Keratinocyte (primary cell): Measurements from ENCODE around the gene HUS1. TPM values are rescaled to one million over a fixed set of nuclear protein-coding genes. Genes with fewer than 3 reads are reported as not detected.

Experiments
- DNase-seq: peaks from one replicate; pipeline ENCODE4 v3.0.0-alpha.2; 2011; ENCODE audit warnings: low read depth, missing footprints, low spot score
- FAIRE-seq: peaks from 2 replicates; lab custom pipeline; 2011; peaks lifted over from hg19 to GRCh38; lab: Jason Lieb, UNC
- H2AFZ ChIP-seq: 2 replicates; pipeline ENCODE4 v1.6.0; 2012; ENCODE audit warnings: low read length, control low read depth, inconsistent platforms; ENCODE audit not compliant: control insufficient read depth
- H3K27ac ChIP-seq: 2 replicates; pipeline ENCODE4 v1.5.1; 2011; ENCODE audit warnings: low read length; ENCODE audit not compliant: control insufficient read depth, insufficient read depth
- H3K27me3 ChIP-seq: 3 replicates; pipeline ENCODE4 v1.6.0; 2011; ENCODE audit warnings: low read length; ENCODE audit not compliant: control insufficient read depth, insufficient read depth; ENCODE audit errors: extremely low read depth
- H3K36me3 ChIP-seq, 2 experiments: 2 replicates in 1 of 2; 3 replicates in 1 of 2; pipeline ENCODE4 v1.5.1; 2011; ENCODE audit warnings: low read length in 2 of 2, mild to moderate bottlenecking in 1 of 2; ENCODE audit not compliant: control insufficient read depth in 2 of 2, insufficient read depth in 2 of 2; ENCODE audit errors: extremely low read depth in 1 of 2
- H3K4me1 ChIP-seq: 3 replicates; pipeline ENCODE4 v1.5.1; 2011; ENCODE audit warnings: low read length; ENCODE audit not compliant: control insufficient read depth, insufficient read depth; ENCODE audit errors: extremely low read depth
- H3K4me2 ChIP-seq: 3 replicates; pipeline ENCODE4 v1.6.0; 2011; ENCODE audit warnings: low read depth, low read length; ENCODE audit not compliant: control insufficient read depth, insufficient read depth; ENCODE audit errors: extremely low read depth
- H3K4me3 ChIP-seq, 3 experiments: fragments of 200-600 bp in 1 of 3; sonication (generic) in 1 of 3; 2 replicates in 2 of 3; 3 replicates in 1 of 3; pipeline ENCODE4 v1.5.1; 2011 to 2016; ENCODE audit warnings: low read length in 3 of 3, mild to moderate bottlenecking in 3 of 3, control low read depth in 2 of 3, inconsistent platforms in 1 of 3, low read depth in 1 of 3, mixed read lengths in 1 of 3, mixed run types in 1 of 3, moderate library complexity in 1 of 3; ENCODE audit not compliant: control insufficient read depth in 2 of 3, insufficient read depth in 2 of 3; ENCODE audit errors: extremely low read depth in 1 of 3
- H3K79me2 ChIP-seq: 2 replicates; pipeline ENCODE4 v1.6.0; 2012; ENCODE audit warnings: low read length; ENCODE audit not compliant: control insufficient read depth, insufficient read depth
- H3K9ac ChIP-seq: 3 replicates; pipeline ENCODE4 v1.6.0; 2011; ENCODE audit warnings: low read length; ENCODE audit not compliant: control insufficient read depth, insufficient read depth; ENCODE audit errors: extremely low read depth
- H3K9me1 ChIP-seq: 3 replicates; pipeline ENCODE4 v1.6.0; 2011; ENCODE audit warnings: low read length; ENCODE audit not compliant: control insufficient read depth, insufficient read depth; ENCODE audit errors: extremely low read depth
- H3K9me3 ChIP-seq: 2 replicates; pipeline ENCODE4 v1.5.1; 2012; ENCODE audit warnings: low read depth, low read length; ENCODE audit not compliant: control insufficient read depth
- H4K20me1 ChIP-seq: 3 replicates; pipeline ENCODE4 v1.6.0; 2011; ENCODE audit warnings: low read length; ENCODE audit not compliant: control insufficient read depth, insufficient read depth; ENCODE audit errors: extremely low read depth
- EZH2 ChIP-seq: IDR thresholded peaks from one replicate; pipeline ENCODE4 v1.6.1; 2012; ENCODE audit warnings: inconsistent platforms, mild to moderate bottlenecking, low read length, moderate library complexity
- dilution Hi-C: fragments of 300-500 bp; cut with MboI; formaldehyde crosslinking; loops from one replicate; pipeline ENCODE4 v1.7.0; 2020; ENCODE audit warnings: low sequenced_read_pairs; ENCODE audit not compliant: extremely low pct_ligation_motif_present
- polyA plus RNA-seq, 5 experiments: library from polyadenylated mRNA; depleted of rRNA in 3 of 5; stranded (reverse) in 3 of 5; stranded (forward) in 1 of 5; unstranded in 1 of 5; fragments of >200 nt; gene quantifications; 1 replicate in 1 of 5; 2 replicates in 3 of 5; 3 replicates in 1 of 5; pipeline versions ENCODE4 v1.2.1 to v1.2.3, GENCODE V29; 2011 to 2012; ENCODE audit warnings: missing spikeins in 2 of 5, low read depth in 1 of 5, low replicate concordance in 1 of 5
- TF ChIP-seq, protein P1 (sequence below), 3 experiments: IDR thresholded peaks in 1 of 3; conservative IDR thresholded peaks in 1 of 3; optimal IDR thresholded peaks in 1 of 3; 2 replicates in 2 of 3; 3 replicates in 1 of 3; pipeline versions ENCODE3 to v1.5.1; 2011; ENCODE audit warnings: low read length in 3 of 3, mild to moderate bottlenecking in 3 of 3, moderate library complexity in 2 of 3, control low read depth in 1 of 3, inconsistent platforms in 1 of 3; ENCODE audit not compliant: insufficient read depth in 2 of 3; ENCODE audit errors: extremely low read depth in 1 of 3

The HUS1 gene
- polyA plus RNA-seq, 1 donor (not counting 4 experiments of a cell fraction or from before 2014, with no cell fraction given) = 36.3 TPM

DNA sequence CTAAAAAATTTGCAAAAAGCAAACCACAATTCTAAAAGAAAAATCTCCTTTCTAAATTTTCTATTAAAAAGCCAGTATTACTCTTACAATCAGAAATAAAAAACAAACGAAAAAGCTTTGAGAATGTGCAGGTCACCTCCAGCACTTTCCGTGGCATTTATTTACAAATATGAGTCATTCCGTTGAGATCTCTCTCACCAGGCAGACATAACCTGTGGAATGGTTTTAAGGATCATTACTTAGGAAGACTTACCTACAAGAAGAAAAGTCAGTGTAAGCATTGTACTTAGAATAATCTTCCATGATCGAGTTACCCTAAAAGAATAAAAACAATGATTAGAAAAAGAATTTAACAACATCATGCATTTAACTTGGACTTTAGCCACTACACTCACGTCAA is 46.2 kb upstream of the HUS1 start:
- Histone ChIP-seq H3K4me3 (no peak overlapping the region), H3K79me2 (no peaks in the 10 kb centered on the region), H2AFZ (no peak overlapping the region), H3K36me3 (no peaks in the 10 kb centered on the region), H4K20me1 (no peaks in the 10 kb centered on the region), H3K9ac (no peak overlapping the region), H3K27ac (no peak overlapping the region), H3K9me1 (no peaks in the 10 kb centered on the region), H3K4me1 (no peaks in the 10 kb centered on the region), H3K9me3 (no peaks in the 10 kb centered on the region), H3K4me2 (no peak overlapping the region), H3K27me3 (no peaks in the 10 kb centered on the region)
- FAIRE-seq (no peak), DNase-seq (no peak)
- dilution Hi-C loops = loop anchor here (5.0 kb wide), 1 partner anchor 33 kb away; no protein-coding TSS in a partner anchor
- TF ChIP-seq, protein P1, sequence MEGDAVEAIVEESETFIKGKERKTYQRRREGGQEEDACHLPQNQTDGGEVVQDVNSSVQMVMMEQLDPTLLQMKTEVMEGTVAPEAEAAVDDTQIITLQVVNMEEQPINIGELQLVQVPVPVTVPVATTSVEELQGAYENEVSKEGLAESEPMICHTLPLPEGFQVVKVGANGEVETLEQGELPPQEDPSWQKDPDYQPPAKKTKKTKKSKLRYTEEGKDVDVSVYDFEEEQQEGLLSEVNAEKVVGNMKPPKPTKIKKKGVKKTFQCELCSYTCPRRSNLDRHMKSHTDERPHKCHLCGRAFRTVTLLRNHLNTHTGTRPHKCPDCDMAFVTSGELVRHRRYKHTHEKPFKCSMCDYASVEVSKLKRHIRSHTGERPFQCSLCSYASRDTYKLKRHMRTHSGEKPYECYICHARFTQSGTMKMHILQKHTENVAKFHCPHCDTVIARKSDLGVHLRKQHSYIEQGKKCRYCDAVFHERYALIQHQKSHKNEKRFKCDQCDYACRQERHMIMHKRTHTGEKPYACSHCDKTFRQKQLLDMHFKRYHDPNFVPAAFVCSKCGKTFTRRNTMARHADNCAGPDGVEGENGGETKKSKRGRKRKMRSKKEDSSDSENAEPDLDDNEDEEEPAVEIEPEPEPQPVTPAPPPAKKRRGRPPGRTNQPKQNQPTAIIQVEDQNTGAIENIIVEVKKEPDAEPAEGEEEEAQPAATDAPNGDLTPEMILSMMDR (optimal IDR thresholded peaks at IDR 0.05 in 1 of 3, IDR thresholded peaks at IDR 0.05 in 1 of 3, conservative IDR thresholded peaks at IDR 0.05 in 1 of 3; ENCODE audit: extremely low read depth in 1 of 3, insufficient read depth in 2 of 3, low read length in 3 of 3) = no peak
- no peak for TF ChIP-seq EZH2

DNA sequence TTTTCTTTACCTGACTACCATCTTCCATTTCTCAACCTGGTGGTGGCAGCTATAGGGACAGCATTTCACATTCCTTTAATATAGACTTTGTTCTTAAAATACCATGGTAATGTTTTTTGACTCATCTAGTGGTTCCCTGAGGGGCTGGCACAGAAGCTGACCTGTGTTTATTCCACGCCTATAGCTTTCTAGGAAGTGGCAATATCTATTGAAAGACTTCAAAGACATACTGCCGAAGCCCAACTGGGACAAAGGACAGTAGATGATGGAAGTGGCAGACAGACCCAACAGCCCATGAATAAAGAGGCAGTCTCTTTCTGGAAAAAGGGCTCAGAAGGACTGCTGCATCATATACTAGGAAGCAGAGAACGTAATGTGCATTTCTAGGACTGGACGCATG is 38.3 kb upstream of the HUS1 start:
- H3K27ac ChIP-seq = no peak overlapping the region
- H3K79me2 ChIP-seq = no peaks in the 10 kb centered on the region
- H3K36me3 ChIP-seq = no peaks in the 10 kb centered on the region
- no peak overlapping the region for H3K9ac ChIP-seq
- H4K20me1 ChIP-seq = no peaks in the 10 kb centered on the region
- FAIRE-seq (peak; percentile 9), DNase-seq (no peak)
- TF ChIP-seq EZH2 = no peak
- TF ChIP-seq, protein P1 (optimal IDR thresholded peaks at IDR 0.05 in 1 of 3, IDR thresholded peaks at IDR 0.05 in 1 of 3, conservative IDR thresholded peaks at IDR 0.05 in 1 of 3; ENCODE audit: extremely low read depth in 1 of 3, insufficient read depth in 2 of 3, low read length in 3 of 3) = no peak
- H3K9me3 ChIP-seq = no peaks in the 10 kb centered on the region
- no peaks in the 10 kb centered on the region for H3K4me1 ChIP-seq
- H2AFZ ChIP-seq = no peak overlapping the region
- no peak overlapping the region for H3K4me3 ChIP-seq
- no peaks in the 10 kb centered on the region for H3K27me3 ChIP-seq
- no peak overlapping the region for H3K4me2 ChIP-seq
- dilution Hi-C loops = no loop called here
- H3K9me1 ChIP-seq = no peaks in the 10 kb centered on the region
